Cardiac muscle cell (in vitro differentiated cells and primary cell): ENCODE measurements around the gene PLEKHM1. TPM values are rescaled to one million over a fixed set of nuclear protein-coding genes. Genes with fewer than 3 reads are reported as not detected.

Source experiments
- DNase-seq, 2 donors: peaks; one replicate each; pipeline versions ENCODE4 v3.0.0 to v3.0.0-alpha.2; 2010 to 2017; ENCODE audit warnings: low read depth in 1 of 2, low spot score in 1 of 2
- H3K27ac ChIP-seq: fragments of 200-600 bp; sonication (generic); 2 replicates; pipeline ENCODE4 v1.5.1; 2016
- H3K27me3 ChIP-seq: fragments of 200-600 bp; sonication (generic); 2 replicates; pipeline ENCODE4 v1.6.0; 2016; ENCODE audit warnings: control low read depth
- H3K36me3 ChIP-seq: fragments of 200-600 bp; sonication (generic); 2 replicates; pipeline ENCODE4 v1.5.1; 2016; ENCODE audit warnings: control low read depth
- H3K4me1 ChIP-seq: fragments of 200-600 bp; sonication (generic); 2 replicates; pipeline ENCODE4 v1.8.1; 2017; ENCODE audit warnings: low read depth, mild to moderate bottlenecking, mixed run types
- H3K4me3 ChIP-seq: fragments of 200-600 bp; sonication (generic); 2 replicates; pipeline ENCODE4 v1.5.1; 2016; ENCODE audit warnings: mild to moderate bottlenecking
- H3K9me3 ChIP-seq: fragments of 200-600 bp; sonication (generic); 2 replicates; pipeline ENCODE4 v1.5.1; 2017; ENCODE audit warnings: low read depth, mild to moderate bottlenecking, control low read depth
- CTCF ChIP-seq: IDR thresholded peaks from 2 replicates; pipeline ENCODE4 v1.5.1; 2012; ENCODE audit warnings: low read depth, mild to moderate bottlenecking, low read length
- polyA plus RNA-seq: library from polyadenylated mRNA; unstranded; fragments of >200 nt; fragmentation: Nextera tagmentation; extraction: Ambion mirVana; gene quantifications from 2 replicates; pipeline ENCODE4 v1.2.1, GENCODE V29; 2016
- total RNA-seq: library from RNA; depleted of rRNA; stranded (reverse); fragments of >200 nt; gene quantifications from 2 replicates; pipeline ENCODE4 v1.2.3, GENCODE V29; 2016

Gene PLEKHM1
- total and polyA plus RNA-seq, 2 experiments from 2014 or later, result 13.5 to 50.8 TPM

DNA sequence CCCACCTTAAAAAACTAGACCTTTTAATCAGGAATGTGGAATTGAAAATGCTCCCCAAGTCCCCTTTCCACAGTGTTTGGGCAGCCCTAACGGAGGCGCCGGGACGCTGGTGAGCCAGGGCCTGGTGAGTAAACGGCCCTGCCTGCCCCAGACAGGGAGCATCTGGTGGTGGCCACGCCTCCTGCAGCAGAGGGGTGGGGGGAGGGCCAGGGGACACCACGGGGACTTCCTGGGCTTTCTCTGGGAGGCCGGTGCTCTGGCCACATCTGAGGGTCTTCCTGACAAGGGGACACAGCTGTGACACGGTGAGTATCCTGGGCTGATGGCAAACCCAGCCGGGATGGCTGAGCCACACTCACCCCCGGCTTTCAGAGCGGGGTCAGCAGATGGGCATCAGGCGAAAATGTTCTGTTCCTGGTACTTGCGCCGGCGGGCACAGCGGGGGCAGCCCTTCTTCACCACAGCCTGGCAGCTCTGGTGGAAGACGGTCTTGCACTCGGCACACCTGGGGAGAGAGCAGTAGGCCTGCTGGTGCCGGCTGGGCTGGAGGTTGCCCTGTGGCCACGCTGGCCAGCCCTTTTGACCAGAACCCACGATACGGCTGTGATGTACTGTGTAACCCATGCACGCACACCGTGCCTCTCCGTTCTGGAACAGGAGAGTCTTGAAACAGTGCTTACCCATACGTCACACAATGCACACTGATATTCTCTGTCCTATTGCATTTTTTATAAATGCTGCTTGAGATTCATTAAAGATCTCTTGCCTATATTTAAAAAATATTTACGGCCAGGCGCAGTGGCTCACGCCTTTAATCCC lies 52.8 kb downstream of the PLEKHM1 start:
- H3K9me3 ChIP-seq, result no peaks in the 10 kb centered on the region
- H3K4me1 ChIP-seq, result no peaks in the 10 kb centered on the region
- TF ChIP-seq CTCF, result no peak
- no peak overlapping the region for H3K4me3 ChIP-seq
- H3K27me3 ChIP-seq, result peaks cover 12% of the 10 kb centered on the region
- no peak overlapping the region for H3K27ac ChIP-seq
- no peak for DNase-seq
- H3K36me3 ChIP-seq, result no peaks in the 10 kb centered on the region

- no peak for DNase-seq
- Histone ChIP-seq H3K27me3 (peaks cover 20% of the 10 kb centered on the region), H3K36me3 (no peaks in the 10 kb centered on the region), H3K9me3 (no peaks in the 10 kb centered on the region), H3K27ac (no peak overlapping the region), H3K4me3 (no peak overlapping the region), H3K4me1 (no peaks in the 10 kb centered on the region)
- no peak for TF ChIP-seq CTCF
Observed at GRCh38 chr17:45436625-45437464, 53.7 kb downstream of the PLEKHM1 start.

DNA sequence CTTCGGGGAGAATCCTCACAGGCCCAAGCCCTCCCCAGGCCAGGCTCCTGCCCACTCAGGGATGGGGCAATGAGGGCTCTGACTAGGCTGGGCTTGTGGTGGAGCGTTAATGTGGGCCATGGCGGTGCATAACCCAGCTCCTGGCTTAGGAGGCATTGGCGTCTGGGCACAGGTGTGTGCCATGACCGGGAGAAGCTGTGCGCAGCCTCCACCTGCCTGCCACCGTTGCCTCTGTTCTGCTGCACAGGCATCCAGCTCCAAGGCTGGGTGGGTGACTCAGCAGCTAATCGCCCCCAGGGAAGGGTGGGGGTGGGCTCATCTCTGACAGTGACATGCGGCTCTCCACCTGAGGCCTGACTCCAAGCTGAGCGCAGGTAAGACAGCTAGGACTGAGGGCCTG lies 54.4 kb downstream of the PLEKHM1 start:
- H3K4me3 ChIP-seq, result no peak overlapping the region
- no peak for TF ChIP-seq CTCF
- H3K9me3 ChIP-seq, result no peaks in the 10 kb centered on the region
- no peak for DNase-seq
- H3K4me1 ChIP-seq, result no peaks in the 10 kb centered on the region
- no peak overlapping the region for H3K27ac ChIP-seq
- H3K36me3 ChIP-seq, result no peaks in the 10 kb centered on the region
- H3K27me3 ChIP-seq, result peaks cover 26% of the 10 kb centered on the region

DNA sequence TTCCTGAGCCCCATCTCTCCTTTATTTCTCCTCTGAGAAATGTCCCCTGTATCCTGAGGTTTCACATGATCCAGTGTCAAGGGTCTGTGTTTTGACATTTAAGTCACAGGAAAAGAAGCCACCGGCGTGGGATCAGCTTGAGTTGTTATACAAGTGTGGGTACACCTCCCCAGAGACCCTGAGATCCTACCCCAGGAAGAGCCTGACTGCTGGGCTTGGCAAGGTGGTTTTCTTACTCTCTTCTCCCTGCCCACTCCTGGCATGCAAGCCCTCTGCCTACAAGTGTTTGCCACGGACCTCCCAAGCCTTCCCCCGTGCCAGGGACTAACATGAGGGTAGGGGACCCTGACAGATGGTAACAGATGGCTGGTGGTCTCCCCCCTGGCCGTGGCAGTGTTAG lies 55.0 kb downstream of the PLEKHM1 start:
- no peak for TF ChIP-seq CTCF
- H3K27ac ChIP-seq, result no peak overlapping the region
- H3K4me1 ChIP-seq, result no peaks in the 10 kb centered on the region
- H3K4me3 ChIP-seq, result no peak overlapping the region
- no peak for DNase-seq
- peaks cover 33% of the 10 kb centered on the region for H3K27me3 ChIP-seq
- no peaks in the 10 kb centered on the region for H3K36me3 ChIP-seq
- H3K9me3 ChIP-seq, result no peaks in the 10 kb centered on the region

GRCh38 chr17:45433159-45433535 lies 57.4 kb downstream of the PLEKHM1 start:
- Histone ChIP-seq H3K27me3 (peaks cover 57% of the 10 kb centered on the region), H3K4me1 (no peaks in the 10 kb centered on the region), H3K9me3 (no peaks in the 10 kb centered on the region), H3K36me3 (no peaks in the 10 kb centered on the region), H3K27ac (no peak overlapping the region), H3K4me3 (no peak overlapping the region)
- DNase-seq, result no peak
- no peak for TF ChIP-seq CTCF
